Measurements from ENCODE around the gene LRFN4. TPM values are rescaled to one million over a fixed set of nuclear protein-coding genes. Genes with fewer than 3 reads are reported as not detected.
"Not testable (repeated sequence)": the region's sequence is repeated elsewhere in the genome, so short reads cannot be mapped to it uniquely, and the experiment has no call there.

LRFN4 gene
- total RNA-seq, 2 donors from 2014 or later: 8.6 to 13.2 TPM

- Histone ChIP-seq H3K27ac (no peak overlapping the region), H3K27me3 (no peaks in the 10 kb centered on the region), H3K4me1 (no peaks in the 10 kb centered on the region), H3K4me3 (no peak overlapping the region), H3K36me3 (no peaks in the 10 kb centered on the region), H3K9me3 (no peaks in the 10 kb centered on the region)
- TF ChIP-seq, protein P1, sequence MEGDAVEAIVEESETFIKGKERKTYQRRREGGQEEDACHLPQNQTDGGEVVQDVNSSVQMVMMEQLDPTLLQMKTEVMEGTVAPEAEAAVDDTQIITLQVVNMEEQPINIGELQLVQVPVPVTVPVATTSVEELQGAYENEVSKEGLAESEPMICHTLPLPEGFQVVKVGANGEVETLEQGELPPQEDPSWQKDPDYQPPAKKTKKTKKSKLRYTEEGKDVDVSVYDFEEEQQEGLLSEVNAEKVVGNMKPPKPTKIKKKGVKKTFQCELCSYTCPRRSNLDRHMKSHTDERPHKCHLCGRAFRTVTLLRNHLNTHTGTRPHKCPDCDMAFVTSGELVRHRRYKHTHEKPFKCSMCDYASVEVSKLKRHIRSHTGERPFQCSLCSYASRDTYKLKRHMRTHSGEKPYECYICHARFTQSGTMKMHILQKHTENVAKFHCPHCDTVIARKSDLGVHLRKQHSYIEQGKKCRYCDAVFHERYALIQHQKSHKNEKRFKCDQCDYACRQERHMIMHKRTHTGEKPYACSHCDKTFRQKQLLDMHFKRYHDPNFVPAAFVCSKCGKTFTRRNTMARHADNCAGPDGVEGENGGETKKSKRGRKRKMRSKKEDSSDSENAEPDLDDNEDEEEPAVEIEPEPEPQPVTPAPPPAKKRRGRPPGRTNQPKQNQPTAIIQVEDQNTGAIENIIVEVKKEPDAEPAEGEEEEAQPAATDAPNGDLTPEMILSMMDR (IDR thresholded peaks at IDR 0.05): no peak
- no peak for DNase-seq (ENCODE audit: low spot score)
Measured at GRCh38 chr11:66818231-66818955, 38.5 kb upstream of the LRFN4 start.

DNA sequence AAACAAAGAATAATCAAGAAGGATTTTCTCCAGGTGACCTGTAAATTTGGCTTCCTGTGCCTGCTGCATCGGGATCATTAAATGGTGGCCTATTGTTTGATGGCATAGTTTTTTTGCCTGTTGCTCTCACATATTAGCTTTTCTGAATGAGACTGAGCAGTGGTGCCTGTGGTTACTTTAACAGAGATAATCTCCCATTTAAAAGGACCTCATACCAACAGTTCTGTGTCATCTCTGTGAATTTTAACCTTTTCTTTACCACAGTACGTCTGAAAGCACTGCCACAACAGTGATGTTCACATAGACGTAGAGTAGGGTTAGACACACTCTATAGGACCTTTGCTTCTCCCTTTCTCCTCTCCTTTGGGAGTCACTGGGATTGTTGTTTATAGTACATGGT is 36.5 kb upstream of the LRFN4 start:
- Histone ChIP-seq H3K9me3 (no peaks in the 10 kb centered on the region), H3K27me3 (no peaks in the 10 kb centered on the region), H3K27ac (no peak overlapping the region), H3K4me3 (no peak overlapping the region), H3K4me1 (no peaks in the 10 kb centered on the region), H3K36me3 (no peaks in the 10 kb centered on the region)
- DNase-seq (ENCODE audit: low spot score): no peak
- TF ChIP-seq, protein P1 (IDR thresholded peaks at IDR 0.05): no peak

DNA sequence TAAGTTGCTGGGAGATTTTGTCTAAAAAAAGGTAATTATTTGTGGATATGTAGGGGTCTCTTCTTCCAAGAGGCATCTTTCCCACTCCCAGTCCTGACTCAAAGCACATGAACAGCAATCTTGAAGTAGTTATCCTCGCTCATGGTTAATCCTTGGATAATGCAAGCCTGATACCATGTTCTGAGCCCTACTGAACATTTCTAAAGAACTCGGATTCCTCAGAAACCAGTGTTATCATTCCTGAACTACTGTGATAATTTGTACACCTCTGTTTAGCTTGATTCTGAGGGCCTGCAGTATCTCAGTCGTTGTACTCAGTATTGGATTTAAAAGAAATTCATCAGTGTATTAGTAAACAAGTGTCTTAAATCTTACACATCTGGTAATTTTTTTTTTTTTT is 36.0 kb upstream of the LRFN4 start:
- Histone ChIP-seq H3K27me3 (no peaks in the 10 kb centered on the region), H3K27ac (no peak overlapping the region), H3K9me3 (no peaks in the 10 kb centered on the region), H3K4me3 (no peak overlapping the region), H3K4me1 (no peaks in the 10 kb centered on the region), H3K36me3 (no peaks in the 10 kb centered on the region)
- TF ChIP-seq, protein P1 (IDR thresholded peaks at IDR 0.05): no peak
- no peak for DNase-seq (ENCODE audit: low spot score)

GRCh38 chr11:66823700-66824099 is 33.2 kb upstream of the LRFN4 start:
- Histone ChIP-seq H3K9me3 (no peaks in the 10 kb centered on the region), H3K4me3 (no peak overlapping the region), H3K27me3 (no peaks in the 10 kb centered on the region), H3K4me1 (no peaks in the 10 kb centered on the region), H3K27ac (no peak overlapping the region), H3K36me3 (no peaks in the 10 kb centered on the region)
- no peak for DNase-seq (ENCODE audit: low spot score)
- TF ChIP-seq, protein P1 (IDR thresholded peaks at IDR 0.05): no peak

DNA sequence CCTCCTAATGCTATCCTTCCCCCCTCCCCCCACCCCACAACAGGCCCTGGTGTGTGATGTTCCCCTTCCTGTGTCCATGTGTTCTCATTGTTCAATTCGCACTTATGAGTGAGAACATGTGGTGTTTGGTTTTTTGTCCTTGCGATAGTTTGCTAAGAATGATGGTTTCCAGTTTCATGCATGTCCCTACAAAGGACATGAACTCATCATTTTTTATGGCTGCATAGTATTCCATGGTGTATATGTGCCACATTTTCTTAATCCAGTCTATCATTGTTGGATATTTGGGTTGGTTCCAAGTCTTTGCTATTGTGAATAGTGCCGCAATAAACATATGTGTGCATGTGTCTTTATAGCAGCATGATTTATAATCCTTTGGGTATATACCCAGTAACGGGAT is 32.3 kb upstream of the LRFN4 start:
- not testable (repeated sequence) for H3K27ac ChIP-seq

DNA sequence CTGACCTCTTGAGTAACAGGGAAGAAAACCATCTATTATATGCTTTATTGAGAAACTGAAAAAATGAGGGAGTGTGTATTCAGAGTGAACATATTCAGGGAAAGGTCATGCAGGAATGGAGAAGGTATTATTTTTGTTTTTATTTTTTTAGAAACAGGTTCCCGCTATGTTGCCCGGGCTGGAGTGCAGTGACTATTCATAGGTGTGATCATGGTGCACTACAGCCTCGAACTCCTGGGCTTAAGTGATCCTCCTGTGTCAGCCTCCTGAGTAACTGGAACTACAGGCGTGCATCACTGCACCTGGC is 22.4 kb upstream of the LRFN4 start:
- no peaks in the 10 kb centered on the region for H3K36me3 ChIP-seq
- no peaks in the 10 kb centered on the region for H3K27me3 ChIP-seq
- H3K4me1 ChIP-seq: peaks cover 0 to 5% of the 10 kb centered on the region in 2 donors
- H3K9me3 ChIP-seq: no peaks in the 10 kb centered on the region
- TF ChIP-seq, protein P1 (IDR thresholded peaks at IDR 0.05): no peak
- no peak overlapping the region for H3K27ac ChIP-seq
- no peak for DNase-seq (ENCODE audit: low spot score)
- H3K4me3 ChIP-seq: no peak overlapping the region

More for the DNA sequence above, 32.3 kb upstream of the LRFN4 start:
- H3K27me3 ChIP-seq; H3K4me1 ChIP-seq; H3K9me3 ChIP-seq; DNase-seq (ENCODE audit: low spot score); H3K36me3 ChIP-seq; H3K4me3 ChIP-seq: not testable (repeated sequence)
